Activated naive CD4-positive, alpha-beta T cell treated with anti-CD3 and anti-CD28 coated beads for 36 hours (primary cell): ENCODE results near the gene ALK. TPM values are rescaled to one million over a fixed set of nuclear protein-coding genes. Genes with fewer than 3 reads are reported as not detected.

Experiments used
- CTCF ChIA-PET: fragments of 350-600 bp; sonication (Branson Sonifier 250); formaldehyde crosslinking; loops from one replicate; lab custom pipeline; 2021; ENCODE audit warnings: antibody characterized with exemption; lab: Charles Lee
- DNase-seq: peaks from one replicate; pipeline ENCODE4 v3.0.0-alpha.2; 2020
- H3K27ac Mint-ChIP-seq: one replicate; pipeline ENCODE4 v1.8.0; 2021; ENCODE audit warnings: mild to moderate bottlenecking, mixed read lengths
- H3K27me3 Mint-ChIP-seq: one replicate; pipeline ENCODE4 v1.8.0; 2021; ENCODE audit warnings: low read depth, mixed read lengths
- H3K36me3 Mint-ChIP-seq: one replicate; pipeline ENCODE4 v1.8.0; 2021; ENCODE audit warnings: low read depth, mixed read lengths
- H3K4me1 Mint-ChIP-seq: one replicate; pipeline ENCODE4 v1.8.0; 2021; ENCODE audit warnings: low read depth, mixed read lengths
- H3K4me3 Mint-ChIP-seq: one replicate; pipeline ENCODE4 v1.8.0; 2021; ENCODE audit warnings: mild to moderate bottlenecking, moderate library complexity, mixed read lengths
- H3K9me3 Mint-ChIP-seq: one replicate; pipeline ENCODE4 v1.8.0; 2021; ENCODE audit warnings: mixed read lengths
- intact Hi-C: fragments of 100-400 bp; cut with micrococcal nuclease; formaldehyde crosslinking; loops from one replicate; pipeline ENCODE4 v1.15.1; 2023
- total RNA-seq, 2 experiments: library from RNA; stranded (reverse); gene quantifications; one replicate each; pipeline ENCODE4 v1.2.3, GENCODE V29; 2021

The ALK gene
- total RNA-seq, 2 experiments from 2014 or later: not detected

DNA sequence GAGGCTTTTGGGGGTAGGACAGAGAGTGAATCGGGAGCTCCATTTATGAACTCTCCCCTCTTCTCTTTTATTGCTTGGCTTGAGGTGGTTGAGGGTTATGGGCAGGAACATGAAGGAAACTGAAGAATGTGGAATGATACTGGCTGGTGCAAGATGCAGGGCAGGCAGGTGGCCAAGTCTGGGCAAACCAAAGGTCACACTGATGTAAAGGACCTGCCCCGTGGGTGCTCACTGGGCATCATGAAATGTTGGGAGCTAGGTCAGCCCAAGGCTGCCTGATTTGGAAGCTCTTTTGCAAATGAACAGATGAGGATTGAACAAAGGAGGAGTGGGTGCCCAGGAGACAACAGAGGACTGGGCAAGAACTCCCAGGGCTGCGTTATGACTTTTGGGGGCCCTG lies 477.2 kb downstream of the ALK start:
- CTCF ChIA-PET: interaction anchor here (0.9 to 1.2 kb wide), 2 partner anchors 37 to 136 kb away, joined by 3 read pairs; no protein-coding TSS in a partner anchor
- no peak overlapping the region for H3K27ac Mint-ChIP-seq
- peaks cover 8% of the 10 kb centered on the region for H3K27me3 Mint-ChIP-seq
- no peak for DNase-seq
- H3K9me3 Mint-ChIP-seq: no peaks in the 10 kb centered on the region
- H3K4me3 Mint-ChIP-seq: no peak overlapping the region
- no peaks in the 10 kb centered on the region for H3K4me1 Mint-ChIP-seq
- no peaks in the 10 kb centered on the region for H3K36me3 Mint-ChIP-seq
- intact Hi-C loops: no loop called here

GRCh38 chr2:29443627-29444026 lies 477.8 kb downstream of the ALK start:
- DNase-seq: no peak
- Mint-ChIP-seq H3K27ac (no peak overlapping the region), H3K27me3 (peaks cover 4% of the 10 kb centered on the region), H3K4me1 (no peaks in the 10 kb centered on the region), H3K4me3 (no peak overlapping the region), H3K36me3 (no peaks in the 10 kb centered on the region), H3K9me3 (no peaks in the 10 kb centered on the region)
- intact Hi-C loops: no loop called here
- CTCF ChIA-PET: interaction anchor here (1.2 kb wide), 1 partner anchor 135 kb away, joined by 3 read pairs; no protein-coding TSS in a partner anchor

GRCh38 chr2:29443151-29443550 lies 478.2 kb downstream of the ALK start:
- H3K4me3 Mint-ChIP-seq: no peak overlapping the region
- H3K36me3 Mint-ChIP-seq: no peaks in the 10 kb centered on the region
- DNase-seq: no peak
- no peaks in the 10 kb centered on the region for H3K9me3 Mint-ChIP-seq
- intact Hi-C loops: no loop called here
- H3K27me3 Mint-ChIP-seq: peaks cover 4% of the 10 kb centered on the region
- CTCF ChIA-PET: interaction anchor here (0.6 to 1.2 kb wide), 2 partner anchors 131 to 135 kb away, joined by 3 read pairs; no protein-coding TSS in a partner anchor
- H3K4me1 Mint-ChIP-seq: no peaks in the 10 kb centered on the region
- H3K27ac Mint-ChIP-seq: no peak overlapping the region

DNA sequence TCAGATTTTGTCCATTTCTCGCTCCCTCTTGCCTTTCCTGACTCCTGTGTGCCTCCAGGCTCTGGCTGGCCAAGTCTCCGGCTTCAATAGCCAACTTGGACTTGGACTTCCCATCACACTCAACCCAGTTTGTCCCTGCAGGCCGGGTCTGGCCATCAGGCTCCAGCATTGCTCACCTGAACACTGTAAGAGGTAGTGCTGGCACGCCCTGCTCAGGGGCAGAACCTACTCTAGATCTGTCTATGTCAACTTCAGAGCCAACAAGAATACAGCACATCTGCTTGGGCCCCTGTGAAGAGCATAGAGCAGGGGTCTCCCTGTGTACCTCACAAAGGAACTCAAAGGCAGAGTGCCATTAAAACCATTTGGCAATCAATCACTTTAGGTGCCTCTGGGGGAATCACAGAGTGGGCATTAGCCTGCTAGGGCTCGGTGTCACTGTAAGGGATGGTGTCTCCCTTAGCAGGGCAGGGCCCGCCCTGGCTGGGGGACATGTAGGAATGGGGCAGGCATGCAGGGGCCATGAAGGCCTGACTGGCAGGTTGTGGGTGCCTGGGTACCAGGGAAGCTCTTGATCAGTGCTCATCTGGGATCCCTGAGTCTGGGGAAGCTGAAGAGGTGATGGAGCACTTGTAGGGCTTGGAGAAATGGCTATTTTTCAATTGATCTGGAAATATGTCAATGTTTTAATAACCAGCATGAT lies 480.3 kb downstream of the ALK start:
- intact Hi-C loops: no loop called here
- H3K36me3 Mint-ChIP-seq: no peaks in the 10 kb centered on the region
- no peak overlapping the region for H3K4me3 Mint-ChIP-seq
- H3K27me3 Mint-ChIP-seq: peaks cover 4% of the 10 kb centered on the region
- H3K27ac Mint-ChIP-seq: no peak overlapping the region
- DNase-seq: no peak
- H3K4me1 Mint-ChIP-seq: no peaks in the 10 kb centered on the region
- H3K9me3 Mint-ChIP-seq: no peaks in the 10 kb centered on the region
- CTCF ChIA-PET: no interaction called here

- Mint-ChIP-seq H3K27me3 (no peaks in the 10 kb centered on the region), H3K36me3 (no peaks in the 10 kb centered on the region), H3K4me3 (no peak overlapping the region), H3K4me1 (no peaks in the 10 kb centered on the region), H3K27ac (no peak overlapping the region), H3K9me3 (no peaks in the 10 kb centered on the region)
- DNase-seq: no peak
- intact Hi-C loops: no loop called here
- CTCF ChIA-PET: no interaction called here
Measured at GRCh38 chr2:29433920-29434319, 487.5 kb downstream of the ALK start.

DNA sequence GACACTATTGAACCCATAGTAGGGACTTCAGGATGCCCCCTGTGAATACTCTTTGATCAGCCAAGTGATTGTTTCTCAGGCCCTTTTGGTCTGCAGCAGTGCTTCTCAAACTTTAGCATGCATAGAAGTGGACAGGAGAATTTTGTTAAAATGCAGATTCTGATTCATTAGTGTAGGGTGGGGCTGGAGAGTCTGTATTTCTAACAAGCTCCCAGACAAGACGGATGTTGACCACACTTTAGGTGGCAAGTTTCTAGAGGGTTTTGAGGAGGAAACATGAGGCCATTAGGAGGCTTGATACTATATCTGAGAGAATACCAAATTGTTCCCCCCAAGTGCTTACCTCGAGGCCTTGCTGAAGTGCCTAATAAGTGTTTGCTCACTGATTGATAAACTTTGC lies 488.3 kb downstream of the ALK start:
- no peaks in the 10 kb centered on the region for H3K27me3 Mint-ChIP-seq

DNA sequence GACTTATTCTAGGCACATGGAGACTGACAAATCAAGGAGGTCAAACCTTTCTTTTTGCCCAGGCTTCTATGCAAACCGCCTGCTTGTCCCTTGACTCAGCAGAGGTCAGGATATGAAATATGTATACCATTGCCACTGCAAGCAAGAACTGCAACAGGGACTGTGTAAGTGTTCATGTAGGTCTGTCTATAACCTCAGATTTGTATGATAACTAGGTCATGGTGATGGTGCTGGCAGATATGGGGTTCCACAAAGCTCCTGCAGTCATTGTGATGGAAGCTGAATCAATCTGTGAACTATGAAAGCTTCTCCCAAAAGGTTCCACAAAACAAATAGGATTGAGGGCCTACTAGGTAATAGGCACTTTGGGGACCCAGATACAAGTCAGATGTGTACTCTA lies 489.9 kb downstream of the ALK start:
- intact Hi-C loops: no loop called here
- Mint-ChIP-seq H3K36me3 (no peaks in the 10 kb centered on the region), H3K4me3 (no peak overlapping the region), H3K9me3 (no peaks in the 10 kb centered on the region), H3K27ac (no peak overlapping the region), H3K27me3 (no peaks in the 10 kb centered on the region), H3K4me1 (no peaks in the 10 kb centered on the region)
- no peak for DNase-seq
- CTCF ChIA-PET: no interaction called here

More for the DNA sequence above, 488.3 kb downstream of the ALK start:
- Mint-ChIP-seq H3K4me1 (no peaks in the 10 kb centered on the region), H3K4me3 (no peak overlapping the region), H3K36me3 (no peaks in the 10 kb centered on the region), H3K27ac (no peak overlapping the region), H3K9me3 (no peaks in the 10 kb centered on the region)
- intact Hi-C loops: no loop called here
- DNase-seq: no peak
- CTCF ChIA-PET: interaction anchor here (0.7 kb wide), 1 partner anchor 56 kb away, joined by 4 read pairs; no protein-coding TSS in a partner anchor

GRCh38 chr2:29430382-29431112 lies 490.8 kb downstream of the ALK start:
- intact Hi-C loops: no loop called here
- CTCF ChIA-PET: no interaction called here
- H3K36me3 Mint-ChIP-seq: no peaks in the 10 kb centered on the region
- no peak for DNase-seq
- no peaks in the 10 kb centered on the region for H3K27me3 Mint-ChIP-seq
- no peaks in the 10 kb centered on the region for H3K4me1 Mint-ChIP-seq
- H3K4me3 Mint-ChIP-seq: no peak overlapping the region
- H3K27ac Mint-ChIP-seq: no peak overlapping the region
- H3K9me3 Mint-ChIP-seq: no peaks in the 10 kb centered on the region

DNA sequence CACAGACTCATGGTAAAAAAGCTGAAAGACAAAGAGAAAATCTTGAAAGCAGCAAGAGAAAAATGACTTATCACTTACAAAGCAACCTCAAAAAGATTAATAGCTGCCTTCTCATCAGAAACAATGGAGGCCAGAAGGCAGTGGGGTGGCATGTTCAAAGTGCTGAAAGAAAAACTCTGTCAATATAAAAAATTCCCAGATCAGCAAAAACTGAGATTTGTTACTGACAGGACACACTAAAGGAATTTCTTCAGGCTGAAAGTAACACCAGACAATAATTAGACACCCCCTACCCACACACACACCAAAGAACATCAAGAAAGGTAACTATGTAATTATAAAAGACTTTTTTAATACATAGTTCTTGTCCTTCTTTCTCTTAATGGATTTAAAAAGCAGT lies 495.0 kb downstream of the ALK start:
- Mint-ChIP-seq H3K27me3 (peaks cover 5% of the 10 kb centered on the region), H3K4me1 (no peaks in the 10 kb centered on the region), H3K36me3 (no peaks in the 10 kb centered on the region), H3K4me3 (no peak overlapping the region), H3K27ac (no peak overlapping the region), H3K9me3 (no peaks in the 10 kb centered on the region)
- intact Hi-C loops: no loop called here
- DNase-seq: no peak
- CTCF ChIA-PET: interaction anchor here (0.6 kb wide), 1 partner anchor 1747 kb away, joined by 5 read pairs; no protein-coding TSS in a partner anchor

GRCh38 chr2:29425866-29426265 lies 495.5 kb downstream of the ALK start:
- Mint-ChIP-seq H3K4me3 (no peak overlapping the region), H3K4me1 (no peaks in the 10 kb centered on the region), H3K27me3 (peaks cover 5% of the 10 kb centered on the region), H3K27ac (no peak overlapping the region), H3K9me3 (no peaks in the 10 kb centered on the region), H3K36me3 (no peaks in the 10 kb centered on the region)
- CTCF ChIA-PET: interaction anchor here (0.5 to 0.6 kb wide), 2 partner anchors 618 to 1747 kb away, joined by 5 to 6 read pairs; no protein-coding TSS in a partner anchor
- no peak for DNase-seq
- intact Hi-C loops: no loop called here

DNA sequence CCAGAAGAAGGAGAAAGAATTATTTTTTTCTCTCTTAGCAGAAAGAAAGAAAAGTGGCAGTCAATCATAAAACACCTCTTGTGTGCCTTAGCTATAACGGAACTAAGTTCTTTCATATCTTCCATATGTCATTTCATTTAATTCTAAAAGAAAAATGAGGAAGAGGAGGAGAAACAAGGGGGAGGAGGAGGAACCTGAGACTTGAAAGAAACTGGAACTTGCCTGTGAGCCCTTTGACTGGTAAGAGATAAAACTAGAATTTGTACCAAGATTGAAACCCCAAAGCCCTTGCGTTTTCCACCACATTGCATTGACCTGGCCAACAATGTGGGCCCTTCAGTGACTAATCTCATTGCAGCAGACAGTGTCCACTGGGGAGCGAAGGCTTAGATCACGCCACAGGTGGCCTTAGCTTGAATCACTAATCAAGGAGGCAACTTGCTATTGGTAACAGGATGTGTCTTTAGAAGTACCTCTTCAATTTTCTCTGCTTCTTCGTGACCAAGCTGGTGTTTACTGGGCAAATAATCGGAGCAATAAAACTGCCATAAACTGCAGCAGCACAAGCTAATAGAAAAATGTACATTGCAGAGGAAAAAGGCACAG lies 498.2 kb downstream of the ALK start:
- Mint-ChIP-seq H3K4me3 (no peak overlapping the region), H3K27me3 (peaks cover 5% of the 10 kb centered on the region), H3K9me3 (no peaks in the 10 kb centered on the region), H3K4me1 (no peaks in the 10 kb centered on the region), H3K36me3 (no peaks in the 10 kb centered on the region), H3K27ac (no peak overlapping the region)
- CTCF ChIA-PET: no interaction called here
- intact Hi-C loops: no loop called here
- DNase-seq: no peak

- Mint-ChIP-seq H3K27me3 (peaks cover 5% of the 10 kb centered on the region), H3K27ac (no peak overlapping the region), H3K9me3 (no peaks in the 10 kb centered on the region), H3K36me3 (no peaks in the 10 kb centered on the region), H3K4me3 (no peak overlapping the region), H3K4me1 (no peaks in the 10 kb centered on the region)
- no peak for DNase-seq
- CTCF ChIA-PET: interaction anchor here (1.1 kb wide), 1 partner anchor 105 kb away, joined by 3 read pairs; no protein-coding TSS in a partner anchor
- intact Hi-C loops: no loop called here
Measured at GRCh38 chr2:29420999-29421782, 500.2 kb downstream of the ALK start.
